GM18511 (cell line): ENCODE data around the gene MYCL.
"Not testable (repeated sequence)": the region's sequence is repeated elsewhere in the genome, so short reads cannot be mapped to it uniquely, and the experiment has no call there.

Experiments used
- ATAC-seq: cut with Tn5 transposase; IDR thresholded peaks from one replicate; pipeline ENCODE4 v1.9.1; 2021; ENCODE audit warnings: mild to moderate bottlenecking, moderate library complexity; ENCODE audit not compliant: unreplicated experiment

Gene MYCL

GRCh38 chr1:39892601-39893595, 8.8 kb downstream of the MYCL start:
- ATAC-seq, result peak; percentile 60

GRCh38 chr1:39890880-39891279, 10.8 kb downstream of the MYCL start:
- no peak for ATAC-seq

GRCh38 chr1:39890273-39890672, 11.4 kb downstream of the MYCL start:
- no peak for ATAC-seq

GRCh38 chr1:39886757-39887231, 14.9 kb downstream of the MYCL start:
- no peak for ATAC-seq

- no peak for ATAC-seq
Measured at GRCh38 chr1:39885516-39885915, 16.2 kb downstream of the MYCL start.

- no peak for ATAC-seq
Measured at GRCh38 chr1:39882152-39882551, 19.6 kb downstream of the MYCL start.

GRCh38 chr1:39877980-39878956, 23.4 kb downstream of the MYCL start:
- ATAC-seq, result no peak

- no peak for ATAC-seq
Measured at GRCh38 chr1:39877231-39877778, 24.4 kb downstream of the MYCL start.

- ATAC-seq, result no peak
Measured at GRCh38 chr1:39876144-39876543, 25.6 kb downstream of the MYCL start.

GRCh38 chr1:39872698-39873097, 29.0 kb downstream of the MYCL start:
- ATAC-seq, result no peak

GRCh38 chr1:39871796-39872195, 29.9 kb downstream of the MYCL start:
- no peak for ATAC-seq

- not testable (repeated sequence) for ATAC-seq
Measured at GRCh38 chr1:39871043-39871442, 30.7 kb downstream of the MYCL start.

- ATAC-seq, result not testable (repeated sequence)
Measured at GRCh38 chr1:39869538-39870112, 32.1 kb downstream of the MYCL start.

- no peak for ATAC-seq
Measured at GRCh38 chr1:39866767-39867166, 35.0 kb downstream of the MYCL start.

GRCh38 chr1:39865762-39866161, 36.0 kb downstream of the MYCL start:
- no peak for ATAC-seq

- no peak for ATAC-seq
Measured at GRCh38 chr1:39863177-39863576, 38.5 kb downstream of the MYCL start.

- no peak for ATAC-seq
Measured at GRCh38 chr1:39861003-39861402, 40.7 kb downstream of the MYCL start.

- no peak for ATAC-seq
Measured at GRCh38 chr1:39859859-39860812, 41.6 kb downstream of the MYCL start.

GRCh38 chr1:39858315-39858714, 43.4 kb downstream of the MYCL start:
- no peak for ATAC-seq
